ENCODE data around the gene RTKN2.
"Not testable (repeated sequence)": the region's sequence is repeated elsewhere in the genome, so short reads cannot be mapped to it uniquely, and the experiment has no call there.

The RTKN2 gene

DNA sequence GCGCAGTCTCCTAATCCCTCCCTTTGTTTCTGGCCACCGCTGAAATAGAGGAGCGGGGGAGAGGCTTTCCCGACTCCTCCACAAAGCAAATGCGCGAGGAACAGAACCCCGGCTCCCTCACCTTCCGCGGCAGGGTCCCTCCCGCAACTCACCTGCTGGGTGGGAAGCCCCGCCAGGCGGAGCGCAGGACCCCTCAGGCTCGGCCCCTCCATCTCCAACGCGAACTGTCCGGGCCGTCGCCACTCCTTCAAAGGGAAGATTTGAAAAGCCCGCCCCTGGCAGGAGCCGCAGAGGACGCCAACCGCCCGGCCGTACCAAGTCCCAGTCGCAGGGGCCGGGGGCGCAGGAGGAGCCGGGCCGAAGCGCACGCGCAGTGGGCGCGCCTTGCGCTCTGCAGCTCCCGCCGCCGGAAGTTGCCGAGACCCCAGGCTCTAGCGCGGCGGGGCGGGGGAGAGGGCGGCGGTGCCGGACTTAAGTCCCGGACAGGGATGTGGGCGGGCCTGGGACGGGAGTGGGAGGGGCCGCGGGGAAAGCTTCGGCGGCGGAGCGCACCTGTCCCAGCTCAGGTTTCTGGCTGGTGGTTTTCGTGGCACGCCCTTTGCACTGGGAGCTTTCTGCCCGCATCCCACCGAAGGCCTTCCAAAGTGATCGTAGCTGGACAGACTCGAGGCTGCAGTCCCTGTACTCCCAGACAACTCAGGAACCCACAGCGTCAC lies at the start of gene RTKN2:
Gene RTKN2 (minus strand): TSS at position 446 of the 716 bp plus-strand sequence. CDS start 234 bp downstream, at position 212.
- DNase-seq: peak; percentile 39 to 87

- DNase-seq: no peak
These were observed 48.6 kb upstream of the RTKN2 start for GRCh38 chr10:62317257-62317656.

- DNase-seq: no peak
These were observed 40.6 kb upstream of the RTKN2 start for GRCh38 chr10:62309254-62309653.

- no peak for DNase-seq
These were observed 39.5 kb upstream of the RTKN2 start for GRCh38 chr10:62308101-62308500.

DNA sequence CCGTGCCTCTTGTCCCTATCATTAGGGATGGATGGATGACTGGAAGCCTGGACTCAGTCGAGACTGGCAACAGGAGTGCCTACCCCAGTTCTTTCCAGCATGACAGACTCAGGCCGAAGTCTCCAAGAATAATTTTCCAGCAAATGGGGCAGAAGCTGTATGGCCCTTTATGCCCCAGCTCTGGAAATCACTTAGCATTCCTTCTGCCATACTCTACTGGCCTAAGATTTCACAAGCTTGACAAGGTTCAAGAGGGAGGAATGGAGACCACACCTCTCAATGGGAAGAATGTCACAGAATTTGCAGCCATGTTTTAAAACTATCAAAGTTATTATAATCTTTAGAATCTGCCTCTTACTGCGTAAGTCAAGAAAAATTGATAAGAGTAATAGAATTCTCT lies 39.0 kb upstream of the RTKN2 start:
- DNase-seq: no peak

GRCh38 chr10:62306663-62307062 lies 38.0 kb upstream of the RTKN2 start:
- peak in 1 of 2 experiments; percentile 0 for DNase-seq

DNA sequence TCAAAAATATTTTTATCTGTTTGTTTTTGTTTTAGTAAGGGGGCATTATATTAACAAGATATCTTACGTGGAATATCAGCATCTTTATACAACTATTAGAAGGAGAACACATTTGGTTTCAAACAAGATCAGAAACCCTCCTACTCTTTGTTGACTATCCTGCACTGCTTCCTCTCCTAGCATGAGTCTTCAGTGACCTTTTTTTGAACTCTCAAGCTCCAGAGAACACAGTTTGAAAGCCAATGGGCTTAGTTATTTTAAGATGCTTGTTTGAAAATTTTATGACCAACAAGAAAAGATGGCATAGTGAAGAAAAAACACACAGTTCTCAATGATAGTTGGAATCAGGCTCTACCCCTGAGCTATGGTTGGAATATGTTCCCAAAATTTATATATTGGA lies 37.2 kb upstream of the RTKN2 start:
- DNase-seq: no peak

- DNase-seq: no peak
These were observed 35.3 kb upstream of the RTKN2 start for GRCh38 chr10:62303922-62304321.

- no peak for DNase-seq
These were observed 34.1 kb upstream of the RTKN2 start for GRCh38 chr10:62302760-62303159.

DNA sequence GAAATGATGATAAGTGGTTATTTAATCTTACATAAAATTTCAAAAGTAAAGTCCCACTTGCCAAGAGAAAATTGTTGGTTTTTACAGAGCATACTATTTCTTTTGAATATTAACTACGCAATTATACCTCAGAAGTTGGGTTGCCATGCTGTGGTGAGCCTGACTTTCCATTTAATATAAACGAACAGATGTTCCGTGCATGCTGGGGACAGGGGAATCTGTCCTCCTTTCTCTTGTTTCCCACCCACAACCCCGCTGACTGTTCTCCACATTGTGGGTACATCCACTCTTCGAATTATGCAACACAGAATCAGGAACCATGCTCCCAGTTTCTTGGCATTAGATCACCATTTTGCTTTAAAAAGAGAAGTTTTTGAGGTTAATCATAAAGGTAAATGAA lies 29.2 kb upstream of the RTKN2 start:
- no peak for DNase-seq

DNA sequence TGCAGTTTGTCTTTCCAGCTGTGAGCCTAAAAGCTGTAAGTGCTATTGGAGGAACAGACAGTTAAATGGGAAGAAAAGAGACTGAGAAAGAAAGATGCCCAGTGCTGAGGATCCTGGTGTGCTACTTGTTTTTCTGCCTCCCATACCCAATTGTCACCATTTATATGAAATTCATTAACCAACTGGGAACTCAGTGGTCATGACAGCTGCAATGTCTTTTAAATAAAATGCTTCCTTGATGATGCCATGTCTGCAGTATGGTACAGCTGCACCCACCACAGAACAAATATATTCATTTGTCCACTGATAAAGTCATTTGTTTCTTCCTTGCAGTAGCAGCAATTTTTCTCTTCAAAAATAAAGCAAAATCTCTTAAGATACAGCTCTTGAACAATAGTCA lies 15.6 kb upstream of the RTKN2 start:
- DNase-seq: no peak

- not testable (repeated sequence) for DNase-seq
These were observed 12.7 kb upstream of the RTKN2 start for GRCh38 chr10:62281348-62281747.

GRCh38 chr10:62280392-62280791 lies 11.7 kb upstream of the RTKN2 start:
- not testable (repeated sequence) for DNase-seq

- no peak for DNase-seq
These were observed 9.8 kb upstream of the RTKN2 start for GRCh38 chr10:62278441-62278910.

DNA sequence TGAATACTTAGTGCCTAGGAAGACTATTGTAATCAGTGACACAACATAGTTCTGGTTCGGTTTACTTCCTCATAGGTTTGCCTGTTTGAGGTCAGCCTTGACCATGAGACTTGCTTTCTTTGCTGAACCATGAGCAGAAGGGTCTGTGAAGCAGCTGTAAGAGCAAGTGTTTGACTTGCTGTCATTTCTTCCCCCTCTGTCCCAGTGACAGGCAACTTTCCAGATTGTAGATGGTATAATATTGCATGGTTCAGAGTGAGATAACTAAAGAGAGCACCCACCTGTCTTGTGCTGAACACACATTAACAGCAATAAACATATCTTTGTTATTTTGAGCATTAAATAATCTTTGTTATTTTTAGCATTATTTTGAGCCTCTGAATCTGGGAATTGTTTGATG lies 9.3 kb upstream of the RTKN2 start:
- DNase-seq: no peak

DNA sequence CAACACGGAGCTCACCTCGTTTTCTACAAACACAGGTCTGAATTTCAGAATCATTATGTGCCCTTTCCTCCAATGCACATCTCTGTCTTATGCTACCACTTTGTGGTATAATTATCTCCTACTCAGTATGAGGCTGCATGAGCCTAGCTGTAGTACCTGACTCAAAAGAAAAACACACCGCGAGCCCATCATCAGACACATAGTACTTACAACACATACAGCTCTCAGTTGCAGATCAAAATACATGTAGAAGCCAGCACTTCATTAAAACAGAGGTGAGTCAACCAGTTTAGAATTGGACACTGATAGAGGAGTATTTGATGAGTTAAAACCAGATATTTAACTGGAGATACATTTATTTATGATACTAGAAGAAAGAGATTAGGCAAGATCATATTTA lies 1.4 kb upstream of the RTKN2 start:
- DNase-seq: no peak

- DNase-seq: no peak
These were observed 631 bp downstream of the RTKN2 start for GRCh38 chr10:62268027-62268398.

DNA sequence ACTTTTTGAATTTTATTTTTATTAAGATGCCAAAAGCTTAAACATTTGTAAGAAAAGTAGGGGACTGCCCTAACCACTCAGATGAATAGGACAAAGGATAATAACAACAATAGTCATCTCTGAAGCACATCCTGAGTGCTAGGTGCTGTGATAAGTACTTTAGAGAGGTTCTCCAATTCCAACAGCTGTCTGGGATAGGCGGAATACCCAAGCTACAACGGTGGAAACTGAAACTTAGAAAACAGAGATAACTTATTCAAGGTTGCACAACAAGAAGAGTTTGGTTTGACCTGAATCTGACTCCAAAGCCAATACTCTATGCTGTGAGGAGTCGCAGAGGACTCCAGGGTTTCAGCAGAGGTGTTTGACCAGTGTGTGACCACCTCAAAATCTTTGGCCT lies 2.0 kb downstream of the RTKN2 start:
- DNase-seq: no peak

- DNase-seq: no peak
These were observed 2.5 kb downstream of the RTKN2 start for GRCh38 chr10:62266147-62266546.

GRCh38 chr10:62264702-62265436 lies 3.8 kb downstream of the RTKN2 start:
- peak in 1 of 2 experiments; percentile 41 for DNase-seq

- no peak for DNase-seq
These were observed 4.5 kb downstream of the RTKN2 start for GRCh38 chr10:62264126-62264525.

DNA sequence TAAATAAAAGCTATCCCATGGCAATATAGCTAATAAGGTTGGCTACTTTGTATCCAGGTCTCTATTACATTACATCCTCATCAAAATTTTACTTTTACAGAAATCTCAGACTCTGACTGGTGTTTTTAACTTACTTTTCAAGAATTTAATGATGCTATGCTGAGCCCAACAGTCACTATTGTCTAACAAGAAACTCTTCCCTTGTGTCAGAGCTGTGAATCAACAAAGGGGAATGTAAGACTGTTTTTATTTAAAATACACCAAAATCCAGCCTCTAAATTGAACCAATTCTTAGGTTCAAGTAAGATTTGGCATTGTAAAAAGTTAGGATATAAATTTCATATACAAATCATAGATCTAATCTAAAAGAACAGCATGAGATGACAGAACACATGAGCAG lies 7.0 kb downstream of the RTKN2 start:
- no peak for DNase-seq

DNA sequence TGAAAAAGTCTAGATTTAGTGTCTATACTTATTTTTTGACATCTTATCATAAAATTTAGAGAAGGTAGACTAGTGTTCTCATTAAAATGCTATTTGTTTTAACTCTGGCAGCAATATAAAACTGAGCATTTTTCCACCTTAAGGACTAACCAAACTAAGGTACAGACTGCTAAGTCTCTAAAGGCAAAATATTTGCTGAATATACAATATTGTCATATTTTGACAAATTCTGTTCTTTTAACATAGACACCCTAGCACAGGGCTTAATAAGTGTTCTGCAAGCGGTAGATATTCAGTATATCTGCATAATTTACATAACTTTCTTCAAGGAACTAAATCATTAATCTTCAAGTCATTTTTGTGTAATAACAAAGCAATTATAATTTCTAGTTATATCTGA lies 8.6 kb downstream of the RTKN2 start:
- no peak for DNase-seq

DNA sequence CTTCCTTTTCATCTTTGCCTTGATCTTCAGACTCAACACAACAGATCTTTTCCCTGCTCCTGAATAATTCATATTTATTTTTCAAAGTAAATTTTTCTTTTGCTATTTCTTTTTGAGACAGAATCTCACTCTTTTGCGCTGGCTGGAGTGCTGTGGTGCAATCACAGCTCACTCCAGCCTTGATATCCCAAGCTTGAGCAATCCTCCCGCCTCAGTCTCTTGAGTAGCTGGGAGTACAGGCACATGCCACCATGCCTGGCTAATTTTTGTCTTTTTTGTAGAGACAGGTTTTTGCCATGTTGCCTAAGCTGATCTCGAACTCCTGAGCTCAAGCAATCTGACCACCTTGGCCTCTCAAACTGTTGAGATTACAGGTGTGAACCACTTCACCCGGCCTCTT lies 9.2 kb downstream of the RTKN2 start:
- no peak for DNase-seq

DNA sequence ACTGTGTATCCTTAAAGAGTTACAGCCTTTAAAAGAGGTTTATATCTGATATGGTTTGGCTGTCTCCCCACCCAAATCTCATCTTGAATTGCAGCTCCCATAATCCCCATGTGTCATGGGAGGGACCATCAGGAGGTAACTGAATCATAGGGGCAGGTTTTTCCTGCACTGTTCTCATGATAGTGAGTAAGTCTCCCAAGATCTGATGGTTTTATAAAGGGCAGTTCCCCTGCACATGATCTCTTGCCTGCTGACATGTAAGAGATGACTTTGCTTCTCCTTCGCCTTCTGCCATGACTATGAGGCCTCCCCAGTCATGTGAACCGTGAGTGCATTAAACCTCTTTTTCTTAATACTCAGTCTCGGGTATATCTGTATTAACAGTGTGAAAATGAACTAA lies 9.7 kb downstream of the RTKN2 start:
- DNase-seq: no peak
